Measurements from ENCODE around the gene STAC.
"Not testable (repeated sequence)": the region's sequence is repeated elsewhere in the genome, so short reads cannot be mapped to it uniquely, and the experiment has no call there.

The STAC gene

DNA sequence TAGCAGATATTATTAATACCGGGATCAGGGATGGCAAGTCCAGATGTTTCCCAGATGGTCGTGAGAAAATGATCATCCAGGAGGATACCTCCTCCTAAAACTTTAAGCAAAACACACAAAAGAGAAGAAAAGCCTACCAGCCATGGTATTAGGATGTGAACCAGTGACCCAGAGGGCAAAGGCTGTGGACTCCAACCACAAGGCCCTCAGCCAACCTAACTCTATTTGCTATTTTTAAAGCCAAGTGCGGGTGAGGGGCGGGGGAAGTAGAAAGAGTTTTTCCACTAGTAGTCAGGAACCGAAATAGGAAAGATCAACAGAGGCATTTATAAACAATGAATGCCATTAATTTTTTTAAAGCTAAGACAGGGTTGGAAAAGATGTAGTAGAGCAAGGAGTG lies 77.4 kb downstream of the STAC start:
- in situ Hi-C loops (cut with HindIII; ENCODE audit: low pct_ligation_motif_present, low pct_unique_long_range_greater_than_20kb, low sequenced_read_pairs), result no loop called here
- no peak for DNase-seq

DNA sequence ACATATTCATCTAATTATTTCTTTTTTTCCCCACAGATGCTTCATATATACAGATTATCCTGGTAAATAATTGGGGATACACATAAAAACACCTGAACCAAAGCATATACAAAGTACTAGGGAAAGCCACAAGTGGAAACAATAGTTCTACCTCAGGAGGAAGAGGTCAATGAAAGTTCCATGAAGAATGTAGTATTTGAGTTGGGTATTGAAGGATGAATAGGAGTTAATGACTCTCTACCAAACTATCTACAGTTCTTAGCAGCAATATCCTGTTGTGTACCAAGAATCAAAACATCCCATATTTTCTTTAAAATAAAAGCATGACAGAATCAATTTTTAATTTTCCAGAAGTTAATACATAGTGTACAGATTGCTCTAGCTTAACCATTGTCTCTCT lies 78.9 kb downstream of the STAC start:
- no peak for DNase-seq
- in situ Hi-C loops (cut with HindIII; ENCODE audit: low pct_ligation_motif_present, low pct_unique_long_range_greater_than_20kb, low sequenced_read_pairs), result no loop called here

DNA sequence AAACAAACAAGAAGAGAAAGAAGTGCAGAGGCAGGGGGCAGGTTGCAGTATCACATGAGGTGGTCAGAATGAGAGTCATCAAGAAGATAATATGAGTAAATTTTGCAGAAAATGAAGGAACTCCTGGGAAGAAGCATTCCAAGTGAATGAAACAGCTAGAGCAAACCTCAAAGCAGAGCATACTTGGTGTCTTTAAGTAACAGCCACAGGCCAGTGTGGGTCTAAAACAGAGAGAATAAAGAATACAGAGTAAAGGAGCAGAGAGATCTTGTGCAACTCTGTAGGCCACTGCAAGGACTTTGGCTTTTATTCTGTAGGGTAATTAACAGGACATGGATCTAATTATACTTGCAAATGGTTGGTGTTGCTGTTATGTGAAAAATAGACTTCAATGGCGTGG lies 81.3 kb downstream of the STAC start:
- no peak for DNase-seq
- in situ Hi-C loops (cut with HindIII; ENCODE audit: low pct_ligation_motif_present, low pct_unique_long_range_greater_than_20kb, low sequenced_read_pairs), result no loop called here

DNA sequence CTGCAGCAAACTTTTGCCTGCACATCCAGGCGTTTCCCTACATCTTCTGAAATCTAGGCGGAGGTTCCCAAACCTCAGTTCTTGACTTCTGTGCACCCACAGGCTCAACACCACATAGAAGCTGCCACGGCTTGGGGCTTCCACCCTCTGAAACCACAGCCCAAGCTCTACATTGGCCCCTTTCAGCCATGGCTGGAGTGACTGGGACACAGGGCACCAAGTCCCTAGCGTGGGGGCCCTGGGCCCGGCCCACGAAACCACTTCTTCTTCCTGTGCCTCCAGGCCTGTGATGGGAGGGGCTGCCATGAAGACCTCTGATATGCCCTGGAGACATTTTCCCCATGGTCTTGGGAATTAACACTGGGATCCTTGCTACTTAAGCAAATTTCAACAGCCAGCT lies 91.7 kb downstream of the STAC start:
- in situ Hi-C loops (cut with HindIII; ENCODE audit: low pct_ligation_motif_present, low pct_unique_long_range_greater_than_20kb, low sequenced_read_pairs), result not testable (repeated sequence)

DNA sequence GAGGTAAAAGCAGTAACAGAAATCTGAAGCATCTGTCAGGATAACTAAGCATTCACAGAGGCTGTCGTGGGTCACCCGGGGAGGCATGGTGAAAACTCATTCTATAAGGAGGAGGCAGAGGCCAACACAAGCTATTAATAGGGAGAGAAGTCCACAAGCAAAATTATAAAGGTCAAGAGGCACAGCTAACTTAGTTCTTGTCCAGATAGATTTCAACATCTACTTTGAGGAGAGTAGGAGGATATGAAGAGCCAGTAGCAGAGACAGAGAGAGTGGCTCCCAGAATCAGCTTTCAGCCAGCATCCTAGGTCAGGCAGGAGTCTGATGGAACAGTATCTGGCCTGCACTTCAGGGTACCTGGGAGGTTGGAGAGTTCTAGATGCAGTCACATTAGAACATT lies 95.3 kb downstream of the STAC start:
- in situ Hi-C loops (cut with HindIII; ENCODE audit: low pct_ligation_motif_present, low pct_unique_long_range_greater_than_20kb, low sequenced_read_pairs), result no loop called here
- DNase-seq, result no peak

More for the DNA sequence above, 91.7 kb downstream of the STAC start:
- DNase-seq, result not testable (repeated sequence)

DNA sequence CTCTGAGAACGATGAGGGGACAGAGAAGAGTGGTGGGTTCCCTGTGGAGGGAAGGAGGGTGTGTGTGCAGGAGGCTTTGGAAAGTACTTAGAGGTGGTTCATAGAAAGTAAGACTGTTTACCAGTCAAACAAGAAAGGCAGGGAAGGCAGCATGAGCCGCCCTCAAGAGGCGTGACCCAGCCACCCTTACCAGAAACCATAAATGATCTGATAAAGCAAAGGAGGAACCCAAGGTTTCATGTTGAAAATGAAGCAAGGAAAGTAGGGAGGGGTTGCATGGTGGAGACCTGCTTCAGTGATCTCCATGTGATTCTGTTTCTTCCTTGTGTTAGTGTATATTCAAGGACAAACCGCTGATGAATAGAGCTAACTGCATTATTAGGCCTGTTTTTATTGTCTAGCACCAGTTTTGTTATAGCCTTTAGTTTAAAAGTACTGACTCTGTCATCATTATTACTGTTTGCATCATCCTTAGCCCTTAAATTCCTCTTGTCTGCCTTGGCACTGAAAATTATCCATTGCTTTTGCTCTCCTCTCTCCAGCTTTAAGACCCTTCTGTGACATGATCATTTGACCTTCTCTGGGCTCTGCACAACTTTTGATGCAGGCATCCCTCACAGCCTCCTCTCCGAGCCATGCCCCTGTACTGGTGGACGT lies 96.1 kb downstream of the STAC start:
- no peak for DNase-seq
- in situ Hi-C loops (cut with HindIII; ENCODE audit: low pct_ligation_motif_present, low pct_unique_long_range_greater_than_20kb, low sequenced_read_pairs), result no loop called here

DNA sequence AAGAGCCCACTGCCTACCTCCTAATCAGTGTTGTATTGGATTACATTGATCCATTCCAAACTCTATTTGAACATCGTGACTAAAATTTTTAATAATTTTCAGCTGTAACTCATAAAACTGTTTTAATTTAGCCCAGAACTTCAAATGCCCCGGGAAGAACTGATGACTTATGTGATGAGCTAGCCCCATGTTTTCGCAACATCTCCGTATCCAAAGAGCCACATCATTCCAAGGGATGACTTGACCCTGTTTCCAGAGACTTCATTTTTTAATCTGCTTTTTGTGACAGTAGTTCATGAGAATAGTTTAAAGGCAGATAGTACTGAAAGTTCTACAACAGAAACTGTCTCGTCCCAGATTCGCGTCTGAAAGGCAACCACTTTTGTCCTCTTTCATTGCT lies 97.4 kb downstream of the STAC start:
- no peak for DNase-seq
- in situ Hi-C loops (cut with HindIII; ENCODE audit: low pct_ligation_motif_present, low pct_unique_long_range_greater_than_20kb, low sequenced_read_pairs), result no loop called here

DNA sequence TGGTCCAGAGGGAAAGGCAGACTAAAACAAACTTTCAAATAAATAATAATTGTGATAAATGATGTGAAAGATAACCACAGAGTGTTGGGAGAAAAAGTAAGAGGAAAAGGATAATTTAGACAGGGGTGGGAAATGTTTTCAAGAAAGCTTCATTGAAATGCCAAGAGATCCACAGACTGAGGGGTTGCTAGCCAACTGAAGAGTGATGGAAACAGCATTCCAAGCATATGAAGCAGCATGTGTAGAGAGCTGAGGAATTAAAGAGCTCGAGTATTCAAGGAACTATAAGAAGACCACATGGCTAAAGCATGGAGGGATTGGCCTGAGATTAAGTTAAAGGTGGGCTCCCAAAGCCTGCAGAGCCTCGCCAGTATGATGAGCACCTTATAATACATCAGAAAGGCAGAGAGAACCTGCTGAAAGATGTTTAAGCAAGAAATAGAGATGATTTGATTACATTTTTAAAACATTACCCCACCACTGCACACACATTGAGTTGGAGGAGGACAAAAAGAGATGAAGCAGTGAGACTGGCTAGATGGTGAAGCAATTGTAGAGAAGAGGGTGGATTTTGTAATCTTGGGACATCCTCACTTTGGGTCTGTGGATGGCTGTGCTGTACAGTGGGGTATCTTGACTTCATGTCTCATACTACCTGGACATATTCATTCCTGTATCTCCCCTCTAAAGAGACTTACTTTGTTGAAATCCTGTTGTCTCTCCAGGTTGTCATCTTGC lies 100.8 kb downstream of the STAC start:
- in situ Hi-C loops (cut with HindIII; ENCODE audit: low pct_ligation_motif_present, low pct_unique_long_range_greater_than_20kb, low sequenced_read_pairs), result no loop called here
- no peak for DNase-seq

DNA sequence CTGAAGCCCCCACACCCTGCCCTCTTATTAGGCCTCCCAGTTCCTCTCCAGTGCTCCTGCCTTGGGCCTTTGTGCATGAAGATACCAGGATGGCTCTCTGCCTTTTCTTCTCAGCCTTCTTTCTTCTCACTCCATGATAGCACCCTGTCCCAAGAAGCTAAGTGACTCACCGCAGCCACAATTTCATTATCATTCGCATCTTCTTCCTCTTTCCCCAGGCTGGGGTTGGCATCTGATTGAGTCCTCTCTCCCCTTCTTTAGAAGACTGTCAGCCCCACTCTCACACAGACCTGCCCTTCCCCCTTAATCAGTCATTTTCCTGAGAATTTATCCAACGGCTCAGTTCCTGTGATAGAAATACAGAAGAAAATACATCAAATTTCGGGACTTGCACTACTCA lies 102.0 kb downstream of the STAC start:
- in situ Hi-C loops (cut with HindIII; ENCODE audit: low pct_ligation_motif_present, low pct_unique_long_range_greater_than_20kb, low sequenced_read_pairs), result no loop called here
- no peak for DNase-seq

DNA sequence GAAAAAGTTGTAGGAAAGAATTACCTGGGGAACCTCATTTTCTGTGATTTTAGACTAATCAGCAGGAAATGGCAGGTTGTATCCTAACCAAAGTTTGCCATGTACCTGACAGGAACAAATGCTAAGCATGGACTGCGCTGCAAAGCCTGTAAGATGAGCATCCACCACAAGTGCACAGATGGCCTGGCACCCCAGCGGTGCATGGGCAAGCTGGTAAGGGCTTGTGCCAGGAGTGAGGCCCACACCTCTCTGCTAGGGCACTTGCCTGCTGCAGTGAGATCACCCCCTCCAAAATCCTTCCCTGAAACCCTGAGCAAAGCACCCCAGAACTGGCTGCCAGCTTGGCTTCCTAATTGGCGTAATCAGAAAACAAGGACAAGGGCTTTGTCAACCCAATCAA lies 102.6 kb downstream of the STAC start:
- no peak for DNase-seq
- in situ Hi-C loops (cut with HindIII; ENCODE audit: low pct_ligation_motif_present, low pct_unique_long_range_greater_than_20kb, low sequenced_read_pairs), result no loop called here

DNA sequence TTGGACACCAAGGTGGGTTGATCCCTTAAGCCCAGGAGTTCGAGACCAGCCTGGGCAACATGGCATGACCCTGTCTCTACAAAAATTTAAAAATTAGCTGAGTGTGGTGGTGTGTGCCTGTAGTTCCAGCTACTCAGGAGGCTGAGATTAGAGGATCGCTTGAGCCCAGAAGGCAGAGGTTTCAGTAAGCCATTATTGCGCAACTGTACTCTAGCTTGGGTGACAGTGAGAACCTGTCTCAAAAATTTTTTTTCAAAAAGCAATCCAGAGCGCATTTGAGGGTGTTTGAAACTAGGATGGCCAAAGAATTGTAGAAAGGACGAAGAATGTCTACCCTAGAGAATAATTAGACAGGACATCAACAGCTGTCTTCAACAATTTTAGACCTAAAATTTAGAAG lies 103.4 kb downstream of the STAC start:
- DNase-seq, result no peak
- in situ Hi-C loops (cut with HindIII; ENCODE audit: low pct_ligation_motif_present, low pct_unique_long_range_greater_than_20kb, low sequenced_read_pairs), result no loop called here

DNA sequence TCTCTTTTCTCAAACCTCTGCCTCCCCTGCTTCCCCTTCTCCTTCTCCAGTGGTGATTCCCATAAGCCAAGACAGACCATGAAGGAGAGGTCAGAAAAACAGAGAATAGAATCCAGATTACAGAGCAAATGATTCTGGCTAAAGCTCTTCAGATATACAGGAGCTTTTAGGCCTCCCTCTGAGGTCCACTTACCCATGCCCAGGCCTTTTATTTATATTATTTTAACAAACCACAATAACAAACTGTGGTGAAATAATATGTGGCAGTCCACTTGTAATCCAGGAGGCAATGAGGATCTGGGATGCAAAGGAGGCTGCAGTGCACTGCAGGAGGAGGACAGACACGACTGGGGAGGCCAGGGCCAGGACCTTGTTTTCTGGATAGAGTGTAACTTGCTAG lies 104.1 kb downstream of the STAC start:
- DNase-seq, result no peak
- in situ Hi-C loops (cut with HindIII; ENCODE audit: low pct_ligation_motif_present, low pct_unique_long_range_greater_than_20kb, low sequenced_read_pairs), result no loop called here

DNA sequence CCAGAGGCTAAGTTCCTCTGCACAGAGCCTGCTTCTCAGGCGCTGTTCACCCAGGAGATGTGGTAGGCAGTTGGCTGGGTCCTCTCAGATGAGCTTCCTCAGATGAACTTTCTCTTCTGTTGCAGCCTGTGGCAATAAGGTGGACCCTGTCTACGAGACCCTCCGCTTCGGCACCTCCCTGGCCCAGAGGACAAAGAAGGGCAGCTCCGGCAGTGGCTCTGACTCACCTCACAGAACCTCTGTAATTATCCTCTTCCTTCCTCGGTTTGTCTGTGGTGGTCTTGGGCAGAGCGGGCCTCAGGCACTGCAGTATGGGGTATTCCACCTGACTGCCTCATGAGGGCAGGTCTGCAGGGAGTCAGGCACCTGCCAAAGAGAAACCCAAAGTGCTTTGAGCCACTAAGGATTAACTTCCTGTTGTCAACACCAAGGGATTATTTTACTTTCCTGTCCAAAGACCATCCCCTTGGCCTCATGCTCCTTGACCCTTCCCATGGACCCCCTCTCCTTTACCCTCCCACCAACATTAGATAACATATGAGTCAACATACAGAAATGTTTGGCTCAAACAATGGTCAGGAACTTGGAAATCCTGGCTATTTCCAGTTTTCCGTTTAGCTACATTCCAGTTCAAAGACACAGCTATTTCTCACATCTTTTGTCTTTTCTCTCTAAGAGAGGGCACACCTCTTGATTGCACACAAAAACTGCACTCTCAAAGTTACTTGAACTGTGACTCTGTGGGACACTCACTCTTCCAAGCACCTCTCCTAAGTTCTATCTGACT lies 105.9 kb downstream of the STAC start:
- in situ Hi-C loops (cut with HindIII; ENCODE audit: low pct_ligation_motif_present, low pct_unique_long_range_greater_than_20kb, low sequenced_read_pairs), result no loop called here
- no peak for DNase-seq

DNA sequence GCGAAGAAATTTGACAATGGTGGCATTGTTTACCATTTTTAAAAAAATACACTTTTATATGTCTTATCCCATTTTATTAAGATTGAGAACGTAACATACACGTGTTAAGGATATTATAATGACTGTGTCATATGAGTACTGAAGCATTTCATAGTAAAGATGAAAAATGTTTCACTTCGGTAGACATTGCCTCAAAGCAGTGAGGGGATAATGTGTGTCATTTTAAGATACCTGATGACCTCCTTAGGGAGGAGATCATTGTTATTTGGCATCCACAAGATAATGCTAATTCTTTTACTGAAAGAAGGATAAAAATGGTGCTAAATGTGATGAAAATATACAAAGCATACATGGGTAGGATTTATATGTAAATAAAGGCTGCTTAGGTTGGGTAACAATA lies 107.3 kb downstream of the STAC start:
- in situ Hi-C loops (cut with HindIII; ENCODE audit: low pct_ligation_motif_present, low pct_unique_long_range_greater_than_20kb, low sequenced_read_pairs), result no loop called here
- DNase-seq, result no peak

DNA sequence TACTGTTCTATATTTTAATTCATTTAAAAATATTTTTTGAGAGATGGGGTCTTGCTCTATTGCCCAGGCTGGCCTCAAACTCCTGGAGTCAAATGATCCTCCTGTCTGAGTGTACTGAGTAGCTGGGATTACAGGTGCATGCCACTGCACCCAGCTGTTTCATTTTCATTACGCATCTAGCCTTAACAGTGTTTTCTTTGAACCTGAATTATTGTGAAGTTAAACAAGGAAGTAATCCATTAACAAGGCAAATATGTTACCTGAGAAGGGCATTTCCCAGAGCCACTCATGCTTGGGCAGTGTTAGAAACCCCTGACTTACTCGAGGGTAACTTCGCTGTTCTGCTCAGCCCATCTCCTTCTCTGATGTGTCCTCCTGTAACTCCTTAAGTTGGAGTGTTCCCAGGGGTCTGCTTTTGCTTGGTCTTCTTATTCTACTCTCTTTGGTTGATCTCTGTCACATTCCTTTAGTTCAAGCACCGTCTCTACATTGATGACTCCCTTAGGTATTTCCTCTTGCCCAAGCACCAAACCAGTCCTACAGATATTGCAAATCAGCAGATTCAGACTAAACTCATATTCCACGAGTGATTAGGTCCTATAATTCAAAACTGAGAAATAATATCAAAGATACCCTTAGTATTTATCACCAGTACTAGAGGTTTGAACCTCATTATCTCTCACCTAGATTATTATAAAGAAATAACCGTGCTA lies 107.9 kb downstream of the STAC start:
- DNase-seq, result no peak
- in situ Hi-C loops (cut with HindIII; ENCODE audit: low pct_ligation_motif_present, low pct_unique_long_range_greater_than_20kb, low sequenced_read_pairs), result no loop called here

DNA sequence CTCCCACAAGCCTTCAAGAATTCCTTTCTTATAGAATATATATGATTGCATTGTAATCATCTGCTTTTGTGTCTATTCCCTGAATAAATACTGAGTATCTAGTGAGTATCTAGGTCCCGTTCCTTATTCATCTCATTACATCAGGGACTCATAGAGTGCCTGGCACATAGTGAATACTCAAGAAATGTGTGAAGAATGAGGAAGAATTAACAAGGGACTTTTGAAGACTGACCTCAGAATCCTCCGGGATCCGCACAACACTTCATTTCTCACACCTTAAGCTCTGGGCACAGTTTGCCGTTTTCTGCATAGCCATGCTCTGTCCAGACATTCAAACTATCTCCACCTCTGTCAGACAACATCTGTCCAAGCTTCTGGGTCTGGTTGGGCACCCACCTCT lies 108.8 kb downstream of the STAC start:
- in situ Hi-C loops (cut with HindIII; ENCODE audit: low pct_ligation_motif_present, low pct_unique_long_range_greater_than_20kb, low sequenced_read_pairs), result no loop called here
- no peak for DNase-seq

DNA sequence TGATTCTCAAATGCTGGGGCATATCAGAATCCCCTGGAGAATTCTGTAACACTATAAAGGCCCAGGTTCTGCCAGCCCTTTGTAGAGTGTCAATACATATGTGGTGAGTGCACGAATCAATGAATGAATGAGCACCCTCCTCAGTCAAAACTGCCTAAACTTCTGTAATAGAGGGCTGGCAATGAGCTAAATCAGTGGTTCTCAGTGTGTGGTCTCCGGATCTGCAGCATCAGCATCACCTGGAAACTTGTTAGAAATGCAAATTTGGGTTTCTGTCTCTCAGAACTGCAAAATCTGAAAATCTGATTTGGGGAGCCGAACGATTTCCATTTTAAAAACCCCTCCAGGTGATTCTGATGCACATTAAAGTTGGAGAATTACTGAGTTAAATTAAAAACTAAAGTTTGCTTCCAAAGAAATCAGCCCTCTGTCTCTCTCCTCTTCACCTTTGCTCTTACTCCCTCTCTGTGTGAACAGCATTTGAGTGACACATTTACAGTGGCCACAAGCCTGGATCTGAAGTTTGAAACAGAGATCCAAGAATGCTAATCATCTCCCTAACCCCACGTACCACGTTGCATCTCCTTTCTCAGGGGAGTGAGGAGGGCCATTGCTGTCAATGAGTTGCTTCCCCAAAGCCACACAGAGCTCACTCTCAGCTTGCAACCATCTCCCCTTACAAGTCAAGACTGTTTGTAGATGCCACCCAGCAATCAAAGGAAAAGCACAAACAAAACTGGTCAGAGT lies 109.5 kb downstream of the STAC start:
- in situ Hi-C loops (cut with HindIII; ENCODE audit: low pct_ligation_motif_present, low pct_unique_long_range_greater_than_20kb, low sequenced_read_pairs), result no loop called here

DNA sequence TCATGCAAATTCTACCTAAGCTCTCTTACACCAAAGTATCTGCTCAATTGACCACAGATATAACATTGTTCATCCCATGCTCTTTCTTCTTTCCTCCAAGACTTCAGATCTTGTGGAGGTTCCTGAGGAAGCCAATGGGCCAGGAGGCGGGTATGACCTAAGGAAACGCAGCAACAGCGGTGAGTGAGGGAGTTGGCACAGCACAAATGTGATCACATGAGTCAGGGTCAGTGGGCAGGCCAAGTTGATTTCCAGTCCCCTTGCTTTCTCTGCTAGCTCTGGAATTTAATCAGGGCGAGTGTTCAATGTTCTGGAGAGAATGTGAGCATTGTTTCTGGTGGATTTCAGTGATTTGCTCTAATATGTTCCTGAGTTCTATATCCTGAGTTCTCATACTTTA lies 112.7 kb downstream of the STAC start:
- DNase-seq, result no peak

More for the DNA sequence above, 109.5 kb downstream of the STAC start:
- no peak for DNase-seq

More for the DNA sequence above, 112.7 kb downstream of the STAC start:
- in situ Hi-C loops (cut with HindIII; ENCODE audit: low pct_ligation_motif_present, low pct_unique_long_range_greater_than_20kb, low sequenced_read_pairs), result no loop called here
